Peyer's patch (tissue), 4 donors: ENCODE results near the gene PRKACB. TPM values are rescaled to one million over a fixed set of nuclear protein-coding genes. Genes with fewer than 3 reads are reported as not detected.

Experiments used
- DNase-seq, 3 donors: peaks; one replicate each; pipeline ENCODE4 v3.0.0-alpha.2; 2017 to 2019
- H3K27ac ChIP-seq, 4 donors: fragments of 200-600 bp; sonication (generic); one replicate each; pipeline ENCODE4 v1.5.1; 2016 to 2019
- H3K27me3 ChIP-seq, 2 donors: fragments of 200-600 bp; sonication (generic); one replicate each; pipeline ENCODE4 v1.5.1; 2019
- H3K36me3 ChIP-seq, 3 donors: fragments of 200-600 bp; sonication (generic); one replicate each; pipeline ENCODE4 v1.5.1; 2016 to 2019
- H3K4me1 ChIP-seq, 4 donors: fragments of 200-600 bp; sonication (generic); one replicate each; pipeline ENCODE4 v1.5.1; 2016 to 2019
- H3K4me3 ChIP-seq, 4 donors: fragments of 200-600 bp; sonication (generic); 1 replicate in 3 of 4; 2 replicates in 1 of 4; pipeline ENCODE4 v1.5.1; 2016 to 2019; ENCODE audit warnings: mild to moderate bottlenecking in 1 of 4
- H3K9me3 ChIP-seq, 4 donors: fragments of 200-600 bp; sonication (generic); one replicate each; pipeline ENCODE4 v1.5.1; 2016 to 2019; ENCODE audit warnings: mild to moderate bottlenecking in 1 of 4
- POLR2A ChIP-seq, 2 donors: fragments of 450-650 bp; IDR thresholded peaks; one replicate each; pipeline ENCODE4 v1.5.1; 2017; ENCODE audit warnings: antibody characterized with exemption in 2 of 2, mild to moderate bottlenecking in 2 of 2, moderate library complexity in 2 of 2
- total RNA-seq, 4 donors: library from RNA; depleted of rRNA; stranded (reverse); fragments of >200 nt; gene quantifications; one replicate each; pipeline ENCODE4 v1.1.0, GENCODE V29; 2016
- TF ChIP-seq, protein P1 (sequence below), 6 experiments: fragments of 450-650 bp in 4 of 6; fragments of 200-600 bp in 2 of 6; sonication (generic) in 1 of 6; IDR thresholded peaks; one replicate each; pipeline ENCODE4 v1.5.1; 2017 to 2019; ENCODE audit warnings: antibody characterized with exemption in 6 of 6, mild to moderate bottlenecking in 3 of 6, moderate library complexity in 1 of 6

Gene PRKACB
- total RNA-seq, 4 donors from 2014 or later = 8.1 to 34.7 (median 8.8) TPM

GRCh38 chr1:84107955-84108354, 36.1 kb upstream of the PRKACB start:
- DNase-seq = no peak
- no peak for TF ChIP-seq POLR2A (IDR thresholded peaks at IDR 0.05)
- TF ChIP-seq, protein P1, sequence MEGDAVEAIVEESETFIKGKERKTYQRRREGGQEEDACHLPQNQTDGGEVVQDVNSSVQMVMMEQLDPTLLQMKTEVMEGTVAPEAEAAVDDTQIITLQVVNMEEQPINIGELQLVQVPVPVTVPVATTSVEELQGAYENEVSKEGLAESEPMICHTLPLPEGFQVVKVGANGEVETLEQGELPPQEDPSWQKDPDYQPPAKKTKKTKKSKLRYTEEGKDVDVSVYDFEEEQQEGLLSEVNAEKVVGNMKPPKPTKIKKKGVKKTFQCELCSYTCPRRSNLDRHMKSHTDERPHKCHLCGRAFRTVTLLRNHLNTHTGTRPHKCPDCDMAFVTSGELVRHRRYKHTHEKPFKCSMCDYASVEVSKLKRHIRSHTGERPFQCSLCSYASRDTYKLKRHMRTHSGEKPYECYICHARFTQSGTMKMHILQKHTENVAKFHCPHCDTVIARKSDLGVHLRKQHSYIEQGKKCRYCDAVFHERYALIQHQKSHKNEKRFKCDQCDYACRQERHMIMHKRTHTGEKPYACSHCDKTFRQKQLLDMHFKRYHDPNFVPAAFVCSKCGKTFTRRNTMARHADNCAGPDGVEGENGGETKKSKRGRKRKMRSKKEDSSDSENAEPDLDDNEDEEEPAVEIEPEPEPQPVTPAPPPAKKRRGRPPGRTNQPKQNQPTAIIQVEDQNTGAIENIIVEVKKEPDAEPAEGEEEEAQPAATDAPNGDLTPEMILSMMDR (IDR thresholded peaks at IDR 0.05) = no peak
- H3K4me3 ChIP-seq = no peak overlapping the region
- H3K4me1 ChIP-seq = no peaks in the 10 kb centered on the region
- no peaks in the 10 kb centered on the region for H3K9me3 ChIP-seq
- no peaks in the 10 kb centered on the region for H3K36me3 ChIP-seq
- no peak overlapping the region for H3K27ac ChIP-seq
- H3K27me3 ChIP-seq = no peaks in the 10 kb centered on the region

DNA sequence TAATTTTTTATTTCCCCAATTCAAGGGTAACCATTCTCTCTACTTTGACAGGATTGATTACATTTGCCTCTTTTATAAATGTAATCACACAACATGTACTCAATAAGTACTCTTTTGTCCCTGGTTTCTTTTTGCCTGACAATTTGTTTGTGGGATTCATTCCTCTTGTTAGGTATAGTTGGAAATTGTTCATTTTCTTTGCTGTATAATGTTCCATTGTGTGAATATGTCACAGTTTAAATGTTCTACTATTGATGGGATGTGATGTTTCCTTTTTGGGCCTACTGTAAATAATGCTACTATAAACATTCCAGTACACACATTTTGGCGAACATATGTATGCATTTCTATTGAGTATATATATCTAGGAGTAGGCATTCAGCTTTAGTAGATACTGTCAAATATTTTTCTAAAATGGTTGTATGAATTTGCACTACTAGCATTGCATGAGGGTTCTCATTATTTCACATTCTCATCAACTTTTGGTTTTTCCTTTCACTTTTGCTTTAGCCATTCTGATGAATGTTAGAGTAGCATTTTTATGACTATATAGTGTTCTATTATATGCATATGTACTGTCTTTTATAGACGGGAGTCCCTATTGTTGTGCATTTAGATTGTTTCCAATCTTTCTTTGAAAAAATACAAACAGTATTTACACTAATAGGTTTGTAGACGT, 35.0 kb upstream of the PRKACB start:
- Histone ChIP-seq H3K4me3 (no peak overlapping the region), H3K27ac (no peak overlapping the region), H3K4me1 (no peaks in the 10 kb centered on the region), H3K27me3 (no peaks in the 10 kb centered on the region), H3K9me3 (no peaks in the 10 kb centered on the region), H3K36me3 (no peaks in the 10 kb centered on the region)
- TF ChIP-seq POLR2A (IDR thresholded peaks at IDR 0.05) = no peak
- TF ChIP-seq, protein P1 (IDR thresholded peaks at IDR 0.05) = no peak
- DNase-seq = no peak

DNA sequence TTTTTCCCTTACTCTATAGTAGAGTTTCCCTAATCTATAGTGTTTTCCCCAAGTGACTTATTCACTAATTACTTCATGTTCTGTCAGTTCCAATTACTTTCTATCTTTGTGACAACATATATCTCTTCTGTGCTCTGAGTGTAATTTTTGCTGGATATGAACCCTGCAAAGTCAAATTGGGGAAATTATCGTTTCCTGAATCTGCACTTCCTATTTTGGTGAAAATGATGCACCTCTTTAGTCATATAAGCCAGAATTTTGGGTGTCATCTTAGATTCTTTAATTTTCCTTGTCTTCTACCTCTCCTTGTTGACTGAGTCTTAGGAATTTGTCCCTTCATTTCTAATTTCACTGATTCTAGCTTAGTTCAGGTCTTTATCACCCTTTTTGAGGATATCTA, 33.4 kb upstream of the PRKACB start:
- no peaks in the 10 kb centered on the region for H3K4me1 ChIP-seq
- DNase-seq = no peak
- H3K27me3 ChIP-seq = no peaks in the 10 kb centered on the region
- H3K36me3 ChIP-seq = no peaks in the 10 kb centered on the region
- TF ChIP-seq POLR2A (IDR thresholded peaks at IDR 0.05) = no peak
- TF ChIP-seq, protein P1 (IDR thresholded peaks at IDR 0.05) = no peak
- no peak overlapping the region for H3K4me3 ChIP-seq
- H3K27ac ChIP-seq = no peak overlapping the region
- no peaks in the 10 kb centered on the region for H3K9me3 ChIP-seq

- Histone ChIP-seq H3K4me1 (no peaks in the 10 kb centered on the region), H3K27ac (no peak overlapping the region), H3K36me3 (no peaks in the 10 kb centered on the region), H3K9me3 (no peaks in the 10 kb centered on the region), H3K27me3 (no peaks in the 10 kb centered on the region), H3K4me3 (no peak overlapping the region)
- DNase-seq = no peak
- TF ChIP-seq, protein P1 (IDR thresholded peaks at IDR 0.05) = no peak
- no peak for TF ChIP-seq POLR2A (IDR thresholded peaks at IDR 0.05)
These were observed 27.5 kb upstream of the PRKACB start for GRCh38 chr1:84116558-84116957.

DNA sequence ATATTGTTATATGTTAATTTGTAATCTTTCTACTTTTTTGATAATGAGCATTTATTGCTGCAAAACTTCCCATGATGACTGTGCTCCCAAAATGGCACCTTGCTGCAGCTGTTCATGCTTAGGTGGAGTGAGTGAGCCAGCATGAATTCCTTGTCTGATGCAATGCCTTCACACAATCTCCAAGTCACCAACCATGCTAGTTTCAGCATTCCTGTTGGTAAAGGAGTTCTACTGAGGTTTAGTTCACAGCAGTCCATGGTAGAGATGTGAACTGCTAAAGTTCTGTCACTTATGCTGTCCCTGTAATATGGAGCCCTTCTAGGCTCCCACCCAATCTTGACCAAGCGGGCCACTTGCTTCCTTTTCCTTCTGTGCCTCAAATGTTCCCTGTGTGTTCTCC, 26.2 kb upstream of the PRKACB start:
- no peaks in the 10 kb centered on the region for H3K9me3 ChIP-seq
- TF ChIP-seq POLR2A (IDR thresholded peaks at IDR 0.05) = no peak
- TF ChIP-seq, protein P1 (IDR thresholded peaks at IDR 0.05) = no peak
- no peaks in the 10 kb centered on the region for H3K36me3 ChIP-seq
- no peak overlapping the region for H3K27ac ChIP-seq
- no peak overlapping the region for H3K4me3 ChIP-seq
- DNase-seq = no peak
- H3K4me1 ChIP-seq = no peaks in the 10 kb centered on the region
- H3K27me3 ChIP-seq = no peaks in the 10 kb centered on the region

DNA sequence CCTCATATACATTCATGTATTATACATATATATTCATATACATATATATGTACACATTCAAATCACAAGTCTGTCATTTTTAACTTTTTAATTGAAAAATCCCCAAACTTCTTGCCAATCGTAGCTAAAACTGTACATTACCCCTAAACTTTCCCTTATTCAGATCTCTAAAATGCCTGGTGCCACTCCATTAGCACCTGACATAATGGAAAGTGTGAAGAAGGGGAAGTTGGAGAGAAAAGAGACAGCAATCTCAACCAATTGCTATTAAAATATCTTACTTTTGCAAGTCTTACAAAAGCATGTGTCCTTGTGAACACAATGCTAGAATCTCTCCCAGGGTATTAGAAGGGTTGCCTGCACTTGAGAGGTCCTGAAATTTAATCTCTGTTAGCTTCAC, 22.7 kb upstream of the PRKACB start:
- H3K27me3 ChIP-seq = no peaks in the 10 kb centered on the region
- H3K4me1 ChIP-seq = no peaks in the 10 kb centered on the region
- H3K9me3 ChIP-seq = no peaks in the 10 kb centered on the region
- H3K27ac ChIP-seq = no peak overlapping the region
- H3K4me3 ChIP-seq = no peak overlapping the region
- no peak for DNase-seq
- no peak for TF ChIP-seq POLR2A (IDR thresholded peaks at IDR 0.05)
- TF ChIP-seq, protein P1 (IDR thresholded peaks at IDR 0.05) = no peak
- no peaks in the 10 kb centered on the region for H3K36me3 ChIP-seq
